Measurements from ENCODE around the gene MLPH.

DNA sequence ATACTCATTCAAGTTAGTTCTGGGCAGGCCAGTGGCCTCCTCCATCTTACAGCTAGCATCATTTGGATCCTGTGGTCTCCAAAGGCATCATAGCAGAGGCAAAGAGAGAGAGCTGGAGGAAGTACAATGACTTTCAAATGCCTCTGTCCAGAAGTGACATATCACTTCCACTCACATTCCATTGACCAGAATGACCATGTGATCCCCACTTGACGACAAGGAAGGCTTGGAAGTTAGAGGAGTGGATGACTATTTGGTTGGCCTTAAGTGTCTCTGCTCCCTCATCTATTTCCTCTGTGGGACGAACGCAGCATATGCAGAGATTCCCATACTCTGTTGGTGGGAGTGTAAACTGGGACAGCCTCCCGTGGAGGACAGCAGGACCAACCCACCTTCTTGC lies 27.8 kb upstream of the MLPH start:
- TF ChIP-seq BHLHE40 (IDR thresholded peaks at IDR 0.05; ENCODE audit: borderline replicate concordance) (no peak), SUZ12 (IDR thresholded peaks at IDR 0.05) (no peak), FOXA1 (IDR thresholded peaks at IDR 0.05) (no peak), NFRKB (IDR thresholded peaks at IDR 0.05) (no peak), SP1 (IDR thresholded peaks at IDR 0.05) (no peak), FOXM1 (IDR thresholded peaks at IDR 0.05; ENCODE audit: borderline replicate concordance) (no peak), HDGF (IDR thresholded peaks at IDR 0.05; ENCODE audit: borderline replicate concordance) (no peak), ELF4 (IDR thresholded peaks at IDR 0.05) (no peak), PKNOX1 (IDR thresholded peaks at IDR 0.05) (no peak)
